NCI-H2196 treated with DMSO at 0.1 percent for 48 hours (cell line): ENCODE results near the gene TNP2.

Experiments used
- DNase-seq: peaks from one replicate; lab custom pipeline; 2025; ENCODE audit not compliant: unreplicated experiment; lab: John Stamatoyannopoulos, UW

The TNP2 gene

GRCh38 chr16:11268921-11269375, at the start of gene TNP2:
Gene TNP2, minus strand, starts transcription at chr16:11269325. Its CDS starts 63 bp downstream, at chr16:11269262.
- DNase-seq: no peak

GRCh38 chr16:11318817-11319216, 49.7 kb upstream of the TNP2 start:
- DNase-seq: no peak

- DNase-seq: no peak
These were observed 47.3 kb upstream of the TNP2 start for GRCh38 chr16:11316331-11317015.

- no peak for DNase-seq
These were observed 46.4 kb upstream of the TNP2 start for GRCh38 chr16:11315510-11315909.

GRCh38 chr16:11314309-11314894, 45.3 kb upstream of the TNP2 start:
- DNase-seq: no peak

- no peak for DNase-seq
These were observed 44.6 kb upstream of the TNP2 start for GRCh38 chr16:11313493-11314308.

- peak; percentile 51 for DNase-seq
These were observed 43.8 kb upstream of the TNP2 start for GRCh38 chr16:11312718-11313492.

GRCh38 chr16:11310997-11311561, 42.0 kb upstream of the TNP2 start:
- DNase-seq: no peak

GRCh38 chr16:11310634-11310977, 41.5 kb upstream of the TNP2 start:
- DNase-seq: no peak

GRCh38 chr16:11309895-11310633, 40.9 kb upstream of the TNP2 start:
- DNase-seq: peak; percentile 22

GRCh38 chr16:11308493-11309283, 39.6 kb upstream of the TNP2 start:
- no peak for DNase-seq

GRCh38 chr16:11307639-11308492, 38.7 kb upstream of the TNP2 start:
- DNase-seq: no peak

GRCh38 chr16:11306997-11307638, 38.0 kb upstream of the TNP2 start:
- no peak for DNase-seq

GRCh38 chr16:11306381-11306780, 37.3 kb upstream of the TNP2 start:
- DNase-seq: no peak

- peak; percentile 81 for DNase-seq
These were observed 34.4 kb upstream of the TNP2 start for GRCh38 chr16:11303405-11304138.

GRCh38 chr16:11302977-11303376, 33.9 kb upstream of the TNP2 start:
- DNase-seq: peak; percentile 74
